Measurements from ENCODE around the gene RHBDL1.
"Not testable (repeated sequence)": the region's sequence is repeated elsewhere in the genome, so short reads cannot be mapped to it uniquely, and the experiment has no call there.

The RHBDL1 gene

GRCh38 chr16:687499-687898 lies 12.0 kb downstream of the RHBDL1 start:
- DNase-seq, result no peak

- DNase-seq, result no peak
Observed at GRCh38 chr16:689175-689897, 13.9 kb downstream of the RHBDL1 start.

- DNase-seq, result not testable (repeated sequence)
Observed at GRCh38 chr16:691242-691641, 15.8 kb downstream of the RHBDL1 start.

GRCh38 chr16:692356-693108 lies 17.1 kb downstream of the RHBDL1 start:
- DNase-seq, result no peak

GRCh38 chr16:693364-693763 lies 17.9 kb downstream of the RHBDL1 start:
- no peak for DNase-seq

GRCh38 chr16:693766-694165 lies 18.3 kb downstream of the RHBDL1 start:
- DNase-seq, result no peak

- no peak for DNase-seq
Observed at GRCh38 chr16:694187-694862, 18.9 kb downstream of the RHBDL1 start.

GRCh38 chr16:694863-695354 lies 19.4 kb downstream of the RHBDL1 start:
- no peak for DNase-seq

GRCh38 chr16:695355-696089 lies 20.1 kb downstream of the RHBDL1 start:
- peak; percentile 74 for DNase-seq

GRCh38 chr16:698911-699671 lies 23.6 kb downstream of the RHBDL1 start:
- DNase-seq, result no peak

GRCh38 chr16:700684-701584 lies 25.5 kb downstream of the RHBDL1 start:
- DNase-seq, result no peak

GRCh38 chr16:702341-702740 lies 26.9 kb downstream of the RHBDL1 start:
- DNase-seq, result no peak

- no peak for DNase-seq
Observed at GRCh38 chr16:703406-703805, 27.9 kb downstream of the RHBDL1 start.

- no peak for DNase-seq
Observed at GRCh38 chr16:704047-704446, 28.6 kb downstream of the RHBDL1 start.

- DNase-seq, result no peak
Observed at GRCh38 chr16:704552-705380, 29.3 kb downstream of the RHBDL1 start.

- DNase-seq, result peak; percentile 82
Observed at GRCh38 chr16:705431-706188, 30.1 kb downstream of the RHBDL1 start, which contains the start of gene FBXL16. TSS of gene FBXL16 (minus strand) at chr16:705801. CDS start at chr16:697405, 8,396 bp downstream.

GRCh38 chr16:706189-707061 lies 31.0 kb downstream of the RHBDL1 start:
- no peak for DNase-seq

GRCh38 chr16:707062-707538 lies 31.6 kb downstream of the RHBDL1 start:
- no peak for DNase-seq
